Ishikawa (cell line): ENCODE measurements around the gene REC8.

Source experiments
- CEBPB ChIP-seq: IDR thresholded peaks from 2 replicates; pipeline ENCODE4 v1.6.1; 2012
- CREB1 ChIP-seq: IDR thresholded peaks from 2 replicates; pipeline ENCODE4 v1.6.1; 2012; ENCODE audit warnings: low read depth
- EGR1 ChIP-seq: IDR thresholded peaks from 2 replicates; pipeline ENCODE4 v1.6.1; 2012
- EP300 ChIP-seq: IDR thresholded peaks from 2 replicates; pipeline ENCODE4 v1.6.1; 2012; ENCODE audit warnings: borderline replicate concordance
- FOXM1 ChIP-seq: IDR thresholded peaks from 2 replicates; pipeline ENCODE4 v1.6.1; 2012; ENCODE audit warnings: low read depth, borderline replicate concordance
- MAX ChIP-seq: IDR thresholded peaks from 2 replicates; pipeline ENCODE4 v1.6.1; 2012
- NFIC ChIP-seq: IDR thresholded peaks from 2 replicates; pipeline ENCODE4 v1.6.1; 2012
- RAD21 ChIP-seq: IDR thresholded peaks from 2 replicates; pipeline ENCODE4 v1.6.1; 2012; ENCODE audit warnings: low read depth
- REST ChIP-seq: IDR thresholded peaks from 2 replicates; pipeline ENCODE4 v1.6.1; 2012; ENCODE audit warnings: low read depth, mild to moderate bottlenecking
- TAF1 ChIP-seq: IDR thresholded peaks from 2 replicates; pipeline ENCODE4 v1.6.1; 2012; ENCODE audit warnings: low read depth, mild to moderate bottlenecking
- TCF12 ChIP-seq: IDR thresholded peaks from 2 replicates; pipeline ENCODE4 v1.6.1; 2012; ENCODE audit warnings: low read depth
- TEAD4 ChIP-seq: IDR thresholded peaks from 2 replicates; pipeline ENCODE4 v1.6.1; 2012
- USF1 ChIP-seq: IDR thresholded peaks from 2 replicates; pipeline ENCODE4 v1.6.1; 2012
- YY1 ChIP-seq: IDR thresholded peaks from 2 replicates; pipeline ENCODE4 v1.6.1; 2012; ENCODE audit warnings: low read depth
- ZBTB7A ChIP-seq: IDR thresholded peaks from 2 replicates; pipeline ENCODE4 v1.6.1; 2012; ENCODE audit warnings: low read depth

Gene REC8

GRCh38 chr14:24126939-24127338 is 44.9 kb upstream of the REC8 start:
- TF ChIP-seq USF1 (no peak), REST (no peak), EGR1 (no peak), CREB1 (no peak), RAD21 (no peak), TAF1 (no peak), EP300 (no peak), ZBTB7A (no peak), YY1 (no peak), TEAD4 (no peak), CEBPB (no peak), TCF12 (no peak), FOXM1 (no peak), MAX (no peak), NFIC (no peak)

- TF ChIP-seq MAX: no peak
These were observed 44.2 kb upstream of the REC8 start for GRCh38 chr14:24127673-24128072.

- TF ChIP-seq CREB1 (no peak), EGR1 (no peak), MAX (no peak), EP300 (no peak), NFIC (no peak), CEBPB (no peak), TCF12 (no peak), USF1 (no peak), YY1 (no peak), TEAD4 (no peak), RAD21 (no peak), FOXM1 (no peak), ZBTB7A (no peak), TAF1 (no peak), REST (no peak)
These were observed 42.4 kb upstream of the REC8 start for GRCh38 chr14:24129410-24129998.

GRCh38 chr14:24130380-24130716 is 41.5 kb upstream of the REC8 start, which contains the start of gene FITM1:
Gene FITM1 (plus strand): TSS chr14:24130659. CDS start chr14:24131564, 905 bp downstream.
- TF ChIP-seq MAX (no peak), REST (no peak), FOXM1 (no peak), CEBPB (no peak), CREB1 (no peak), YY1 (no peak), NFIC (no peak), EP300 (no peak), TCF12 (no peak), ZBTB7A (no peak), RAD21 (no peak), USF1 (no peak), TAF1 (no peak), TEAD4 (no peak), EGR1 (no peak)
